H1 (cell line): ENCODE data around the gene GPATCH2. TPM values are rescaled to one million over a fixed set of nuclear protein-coding genes. Genes with fewer than 3 reads are reported as not detected.

Experiments
- GABPA ChIP-seq: IDR thresholded peaks from 2 replicates; pipeline ENCODE4 v1.6.1; 2011; ENCODE audit warnings: mild to moderate bottlenecking, low read length, moderate library complexity, borderline replicate concordance; ENCODE audit not compliant: insufficient read depth
- HDAC2 ChIP-seq, 2 experiments: fragments of 300-600 bp in 1 of 2; sonication (generic) in 1 of 2; IDR thresholded peaks; 2 replicates each; pipeline ENCODE4 v1.6.1; 2011 to 2012; ENCODE audit warnings: low read depth in 2 of 2, low read length in 2 of 2, mild to moderate bottlenecking in 2 of 2, moderate library complexity in 2 of 2, borderline replicate concordance in 1 of 2, inconsistent platforms in 1 of 2
- TBP ChIP-seq: IDR thresholded peaks from 2 replicates; pipeline ENCODE4 v1.6.1; 2011; ENCODE audit warnings: low read depth, low read length, improper control_type of control experiment
- polyA plus RNA-seq, 7 experiments: library from polyadenylated mRNA; depleted of rRNA in 3 of 7; stranded (reverse) in 5 of 7; unstranded in 2 of 7; fragments of >200 nt in 5 of 7; fragments of 200-250 nt in 2 of 7; gene quantifications; 1 replicate in 5 of 7; 2 replicates in 1 of 7; 4 replicates in 1 of 7; pipeline versions ENCODE4 v1.2.1 to v1.2.3, GENCODE V29; 2011 to 2013; ENCODE audit warnings: missing spikeins in 2 of 7, mixed read lengths in 2 of 7
- total RNA-seq: library from RNA; stranded (reverse); fragmentation: NEBNext Ultra II Directional; extraction: Animal tissue kit (Norgen Biotek cat#: 25700); gene quantifications from 2 replicates; pipeline ENCODE4 v1.2.1, GENCODE V29; 2021

The GPATCH2 gene
- total and polyA plus RNA-seq, 2 of the 8 experiments (the other 6 are each of a cell fraction or from before 2014, with no cell fraction given) = 3.9 to 13.1 TPM

GRCh38 chr1:217542136-217542777 is 88.6 kb downstream of the GPATCH2 start (continued):
- TF ChIP-seq TBP (no peak), GABPA (no peak), HDAC2 (IDR thresholded peaks at IDR 0.05; ENCODE audit: borderline replicate concordance in 1 of 2, low read depth in 2 of 2, low read length in 2 of 2) (no peak)
